ENCODE results near the gene CAMKK1. TPM values are rescaled to one million over a fixed set of nuclear protein-coding genes. Genes with fewer than 3 reads are reported as not detected.

The CAMKK1 gene
- 1 to 10 TPM; 1.8 to 5.7 (median 3.7) TPM for total RNA-seq
- 1 to 10 TPM; 2.6 to 2.8 TPM for polyA plus RNA-seq
- long read RNA-seq, donor 1, partial matches to known transcripts, result 1 of 4 reads
- long read RNA-seq, donor 1, other reads (novel, unspliced or antisense), result 2 of 4 reads
- long read RNA-seq, donor 2, partial matches to known transcripts, result 4 of 6 reads
- long read RNA-seq, donor 2, other reads (novel, unspliced or antisense), result 2 of 6 reads
- long read RNA-seq, donor 3, partial matches to known transcripts, result 11 of 12 reads
- long read RNA-seq, donor 3, other reads (novel, unspliced or antisense), result 1 of 12 reads

- WGBS, 2 donors, result 3 to 4% methylated on average over 59 to 74 of the region's 75 CpGs
- Histone ChIP-seq H3K9me3 (no peaks in the 10 kb centered on the region), H3K4me1 (peaks cover 24 to 80% (median 68%) of the 10 kb centered on the region in 9 donors), H3K27me3 (no peaks in the 10 kb centered on the region), H3K36me3 (no peaks in the 10 kb centered on the region), H3K4me3 (peak within 1 kb of the TSS; percentile 69 to 94 (median 78)), H3K27ac (peak within 1 kb of the TSS in 9 of 10 donors; percentile 79 to 91 (median 85))
- ATAC-seq, result peak; percentile 74 to 90 (median 82)
- intact Hi-C loops (cut with DNase I), result no loop called here
- TF ChIP-seq, protein P1, sequence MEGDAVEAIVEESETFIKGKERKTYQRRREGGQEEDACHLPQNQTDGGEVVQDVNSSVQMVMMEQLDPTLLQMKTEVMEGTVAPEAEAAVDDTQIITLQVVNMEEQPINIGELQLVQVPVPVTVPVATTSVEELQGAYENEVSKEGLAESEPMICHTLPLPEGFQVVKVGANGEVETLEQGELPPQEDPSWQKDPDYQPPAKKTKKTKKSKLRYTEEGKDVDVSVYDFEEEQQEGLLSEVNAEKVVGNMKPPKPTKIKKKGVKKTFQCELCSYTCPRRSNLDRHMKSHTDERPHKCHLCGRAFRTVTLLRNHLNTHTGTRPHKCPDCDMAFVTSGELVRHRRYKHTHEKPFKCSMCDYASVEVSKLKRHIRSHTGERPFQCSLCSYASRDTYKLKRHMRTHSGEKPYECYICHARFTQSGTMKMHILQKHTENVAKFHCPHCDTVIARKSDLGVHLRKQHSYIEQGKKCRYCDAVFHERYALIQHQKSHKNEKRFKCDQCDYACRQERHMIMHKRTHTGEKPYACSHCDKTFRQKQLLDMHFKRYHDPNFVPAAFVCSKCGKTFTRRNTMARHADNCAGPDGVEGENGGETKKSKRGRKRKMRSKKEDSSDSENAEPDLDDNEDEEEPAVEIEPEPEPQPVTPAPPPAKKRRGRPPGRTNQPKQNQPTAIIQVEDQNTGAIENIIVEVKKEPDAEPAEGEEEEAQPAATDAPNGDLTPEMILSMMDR (IDR thresholded peaks at IDR 0.05), result peak in 4 of 9 donors; percentile 14 to 28 (median 18)
- peak; percentile 90 to 91 for DNase-seq
Measured at GRCh38 chr17:3893003-3893719, at the start of gene CAMKK1. Gene CAMKK1 (minus strand): TSS chr17:3893053. CDS start chr17:3885687, 7,366 bp downstream.

- no peak for DNase-seq
- Histone ChIP-seq H3K27me3 (no peaks in the 10 kb centered on the region), H3K4me3 (no peak overlapping the region), H3K27ac (no peak overlapping the region), H3K9me3 (no peaks in the 10 kb centered on the region), H3K36me3 (peaks cover 0 to 71% (median 0%) of the 10 kb centered on the region in 9 donors), H3K4me1 (peaks cover 0 to 19% (median 11%) of the 10 kb centered on the region in 9 donors)
- intact Hi-C loops (cut with DNase I), result loop anchor here in 1 of 10 donors (5.0 kb wide), 1 partner anchor 51 kb away; no protein-coding TSS in a partner anchor
- WGBS, 2 donors, result 96% methylated on average over 48 of the region's 48 CpGs
- TF ChIP-seq, protein P1 (IDR thresholded peaks at IDR 0.05), result no peak
- no peak for ATAC-seq
Measured at GRCh38 chr17:3940965-3941698, 48.3 kb upstream of the CAMKK1 start.

GRCh38 chr17:3937359-3937758, 44.5 kb upstream of the CAMKK1 start:
- Histone ChIP-seq H3K4me3 (no peak overlapping the region), H3K4me1 (peaks cover 0 to 6% (median 0%) of the 10 kb centered on the region in 9 donors), H3K36me3 (peaks cover 0 to 72% (median 0%) of the 10 kb centered on the region in 9 donors), H3K27ac (no peak overlapping the region), H3K9me3 (no peaks in the 10 kb centered on the region), H3K27me3 (no peaks in the 10 kb centered on the region)
- TF ChIP-seq, protein P1 (IDR thresholded peaks at IDR 0.05), result no peak
- 97 to 98% methylated on average over 17 of the region's 17 CpGs for WGBS, 2 donors
- DNase-seq, result no peak
- intact Hi-C loops (cut with DNase I), result loop anchor here in 3 of 10 donors (5.0 to 10.0 kb wide), 3 partner anchors 65 to 137 kb away; no protein-coding TSS in a partner anchor
- ATAC-seq, result no peak
